GM23338 (cell line): Measurements from ENCODE around the gene NFKB1.

Experiments used
- CREB1 ChIP-seq: fragments of 250-450 bp; sonication (Bioruptor Pico); IDR thresholded peaks from 2 replicates; pipeline ENCODE4 v1.5.0; 2020; ENCODE audit warnings: low read depth, mild to moderate bottlenecking, moderate library complexity
- EZH2 ChIP-seq: fragments of 200-600 bp; sonication (generic); IDR thresholded peaks from one replicate; pipeline ENCODE4 v1.8.0; 2017; ENCODE audit warnings: antibody characterized with exemption, mild to moderate bottlenecking, low read depth; ENCODE audit not compliant: unreplicated experiment
- EZH2phosphoT487 ChIP-seq: fragments of 200-600 bp; sonication (generic); IDR thresholded peaks from one replicate; pipeline ENCODE4 v1.8.1; 2018; ENCODE audit warnings: antibody characterized with exemption; ENCODE audit not compliant: unreplicated experiment
- JUNB ChIP-seq: IDR thresholded peaks from one replicate; pipeline ENCODE4 v1.6.1; 2016; ENCODE audit warnings: antibody characterized with exemption; ENCODE audit not compliant: unreplicated experiment
- NANOG ChIP-seq: IDR thresholded peaks from 2 replicates; pipeline ENCODE4 v1.6.1; 2016; ENCODE audit warnings: antibody characterized with exemption, borderline replicate concordance
- POLR2AphosphoS5 ChIP-seq: IDR thresholded peaks from 2 replicates; pipeline ENCODE4 v1.6.1; 2016; ENCODE audit warnings: antibody characterized with exemption, low read depth
- ZNF114 ChIP-seq: fragments of 250-450 bp; sonication (Bioruptor Pico); IDR thresholded peaks from 2 replicates; pipeline ENCODE4 v1.5.0; 2020; ENCODE audit warnings: mild to moderate bottlenecking, moderate library complexity
- ZNF331 ChIP-seq: fragments of 250-450 bp; sonication (Bioruptor Pico); IDR thresholded peaks from 2 replicates; pipeline ENCODE4 v1.5.0; 2020; ENCODE audit warnings: low read depth, mild to moderate bottlenecking, moderate library complexity
- TF ChIP-seq, protein P1 (sequence below), 2 experiments: fragments of 200-600 bp in 1 of 2; sonication (generic) in 1 of 2; conservative IDR thresholded peaks; 2 replicates each; pipeline versions ENCODE4 v1.5.1 to v1.6.1; 2016 to 2017; ENCODE audit warnings: antibody characterized with exemption in 2 of 2, low read depth in 2 of 2, mild to moderate bottlenecking in 2 of 2, moderate library complexity in 1 of 2
- TF ChIP-seq, protein P2 (sequence below): fragments of 250-450 bp; sonication (Bioruptor Pico); IDR thresholded peaks from 2 replicates; pipeline ENCODE4 v1.5.0; 2020; ENCODE audit warnings: mild to moderate bottlenecking, moderate library complexity
- TF ChIP-seq, protein P3 (sequence below): IDR thresholded peaks from one replicate; pipeline ENCODE4 v1.6.1; 2018; ENCODE audit warnings: antibody characterized with exemption; ENCODE audit not compliant: unreplicated experiment
- TF ChIP-seq, protein P4 (sequence below): IDR thresholded peaks from 2 replicates; pipeline ENCODE4 v1.6.1; 2016; ENCODE audit warnings: antibody characterized with exemption

DNA sequence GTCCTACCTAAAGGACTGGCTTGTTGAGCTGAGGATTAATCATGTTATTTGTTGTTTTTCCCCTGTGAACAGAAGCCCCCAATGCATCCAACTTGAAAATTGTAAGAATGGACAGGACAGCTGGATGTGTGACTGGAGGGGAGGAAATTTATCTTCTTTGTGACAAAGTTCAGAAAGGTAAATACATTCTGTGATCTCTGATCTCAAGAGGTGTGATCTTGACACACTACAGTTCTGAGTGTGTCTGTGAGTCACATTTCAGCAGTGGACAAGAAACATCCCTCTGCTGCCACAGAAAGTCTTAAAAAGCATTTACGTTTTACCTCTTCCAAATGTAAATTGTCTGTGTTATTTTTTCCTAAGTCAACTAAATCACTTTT lies 79.3 kb downstream of the NFKB1 start:
- TF ChIP-seq, protein P1, sequence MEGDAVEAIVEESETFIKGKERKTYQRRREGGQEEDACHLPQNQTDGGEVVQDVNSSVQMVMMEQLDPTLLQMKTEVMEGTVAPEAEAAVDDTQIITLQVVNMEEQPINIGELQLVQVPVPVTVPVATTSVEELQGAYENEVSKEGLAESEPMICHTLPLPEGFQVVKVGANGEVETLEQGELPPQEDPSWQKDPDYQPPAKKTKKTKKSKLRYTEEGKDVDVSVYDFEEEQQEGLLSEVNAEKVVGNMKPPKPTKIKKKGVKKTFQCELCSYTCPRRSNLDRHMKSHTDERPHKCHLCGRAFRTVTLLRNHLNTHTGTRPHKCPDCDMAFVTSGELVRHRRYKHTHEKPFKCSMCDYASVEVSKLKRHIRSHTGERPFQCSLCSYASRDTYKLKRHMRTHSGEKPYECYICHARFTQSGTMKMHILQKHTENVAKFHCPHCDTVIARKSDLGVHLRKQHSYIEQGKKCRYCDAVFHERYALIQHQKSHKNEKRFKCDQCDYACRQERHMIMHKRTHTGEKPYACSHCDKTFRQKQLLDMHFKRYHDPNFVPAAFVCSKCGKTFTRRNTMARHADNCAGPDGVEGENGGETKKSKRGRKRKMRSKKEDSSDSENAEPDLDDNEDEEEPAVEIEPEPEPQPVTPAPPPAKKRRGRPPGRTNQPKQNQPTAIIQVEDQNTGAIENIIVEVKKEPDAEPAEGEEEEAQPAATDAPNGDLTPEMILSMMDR (conservative IDR thresholded peaks at IDR 0.05; ENCODE audit: low read depth in 2 of 2) = no peak
- TF ChIP-seq POLR2AphosphoS5 = no peak
- no peak for TF ChIP-seq EZH2
- TF ChIP-seq JUNB = no peak
- TF ChIP-seq ZNF331 (CRISPR knock-in tag) = no peak
- no peak for TF ChIP-seq EZH2phosphoT487
- no peak for TF ChIP-seq NANOG
- TF ChIP-seq, protein P2, sequence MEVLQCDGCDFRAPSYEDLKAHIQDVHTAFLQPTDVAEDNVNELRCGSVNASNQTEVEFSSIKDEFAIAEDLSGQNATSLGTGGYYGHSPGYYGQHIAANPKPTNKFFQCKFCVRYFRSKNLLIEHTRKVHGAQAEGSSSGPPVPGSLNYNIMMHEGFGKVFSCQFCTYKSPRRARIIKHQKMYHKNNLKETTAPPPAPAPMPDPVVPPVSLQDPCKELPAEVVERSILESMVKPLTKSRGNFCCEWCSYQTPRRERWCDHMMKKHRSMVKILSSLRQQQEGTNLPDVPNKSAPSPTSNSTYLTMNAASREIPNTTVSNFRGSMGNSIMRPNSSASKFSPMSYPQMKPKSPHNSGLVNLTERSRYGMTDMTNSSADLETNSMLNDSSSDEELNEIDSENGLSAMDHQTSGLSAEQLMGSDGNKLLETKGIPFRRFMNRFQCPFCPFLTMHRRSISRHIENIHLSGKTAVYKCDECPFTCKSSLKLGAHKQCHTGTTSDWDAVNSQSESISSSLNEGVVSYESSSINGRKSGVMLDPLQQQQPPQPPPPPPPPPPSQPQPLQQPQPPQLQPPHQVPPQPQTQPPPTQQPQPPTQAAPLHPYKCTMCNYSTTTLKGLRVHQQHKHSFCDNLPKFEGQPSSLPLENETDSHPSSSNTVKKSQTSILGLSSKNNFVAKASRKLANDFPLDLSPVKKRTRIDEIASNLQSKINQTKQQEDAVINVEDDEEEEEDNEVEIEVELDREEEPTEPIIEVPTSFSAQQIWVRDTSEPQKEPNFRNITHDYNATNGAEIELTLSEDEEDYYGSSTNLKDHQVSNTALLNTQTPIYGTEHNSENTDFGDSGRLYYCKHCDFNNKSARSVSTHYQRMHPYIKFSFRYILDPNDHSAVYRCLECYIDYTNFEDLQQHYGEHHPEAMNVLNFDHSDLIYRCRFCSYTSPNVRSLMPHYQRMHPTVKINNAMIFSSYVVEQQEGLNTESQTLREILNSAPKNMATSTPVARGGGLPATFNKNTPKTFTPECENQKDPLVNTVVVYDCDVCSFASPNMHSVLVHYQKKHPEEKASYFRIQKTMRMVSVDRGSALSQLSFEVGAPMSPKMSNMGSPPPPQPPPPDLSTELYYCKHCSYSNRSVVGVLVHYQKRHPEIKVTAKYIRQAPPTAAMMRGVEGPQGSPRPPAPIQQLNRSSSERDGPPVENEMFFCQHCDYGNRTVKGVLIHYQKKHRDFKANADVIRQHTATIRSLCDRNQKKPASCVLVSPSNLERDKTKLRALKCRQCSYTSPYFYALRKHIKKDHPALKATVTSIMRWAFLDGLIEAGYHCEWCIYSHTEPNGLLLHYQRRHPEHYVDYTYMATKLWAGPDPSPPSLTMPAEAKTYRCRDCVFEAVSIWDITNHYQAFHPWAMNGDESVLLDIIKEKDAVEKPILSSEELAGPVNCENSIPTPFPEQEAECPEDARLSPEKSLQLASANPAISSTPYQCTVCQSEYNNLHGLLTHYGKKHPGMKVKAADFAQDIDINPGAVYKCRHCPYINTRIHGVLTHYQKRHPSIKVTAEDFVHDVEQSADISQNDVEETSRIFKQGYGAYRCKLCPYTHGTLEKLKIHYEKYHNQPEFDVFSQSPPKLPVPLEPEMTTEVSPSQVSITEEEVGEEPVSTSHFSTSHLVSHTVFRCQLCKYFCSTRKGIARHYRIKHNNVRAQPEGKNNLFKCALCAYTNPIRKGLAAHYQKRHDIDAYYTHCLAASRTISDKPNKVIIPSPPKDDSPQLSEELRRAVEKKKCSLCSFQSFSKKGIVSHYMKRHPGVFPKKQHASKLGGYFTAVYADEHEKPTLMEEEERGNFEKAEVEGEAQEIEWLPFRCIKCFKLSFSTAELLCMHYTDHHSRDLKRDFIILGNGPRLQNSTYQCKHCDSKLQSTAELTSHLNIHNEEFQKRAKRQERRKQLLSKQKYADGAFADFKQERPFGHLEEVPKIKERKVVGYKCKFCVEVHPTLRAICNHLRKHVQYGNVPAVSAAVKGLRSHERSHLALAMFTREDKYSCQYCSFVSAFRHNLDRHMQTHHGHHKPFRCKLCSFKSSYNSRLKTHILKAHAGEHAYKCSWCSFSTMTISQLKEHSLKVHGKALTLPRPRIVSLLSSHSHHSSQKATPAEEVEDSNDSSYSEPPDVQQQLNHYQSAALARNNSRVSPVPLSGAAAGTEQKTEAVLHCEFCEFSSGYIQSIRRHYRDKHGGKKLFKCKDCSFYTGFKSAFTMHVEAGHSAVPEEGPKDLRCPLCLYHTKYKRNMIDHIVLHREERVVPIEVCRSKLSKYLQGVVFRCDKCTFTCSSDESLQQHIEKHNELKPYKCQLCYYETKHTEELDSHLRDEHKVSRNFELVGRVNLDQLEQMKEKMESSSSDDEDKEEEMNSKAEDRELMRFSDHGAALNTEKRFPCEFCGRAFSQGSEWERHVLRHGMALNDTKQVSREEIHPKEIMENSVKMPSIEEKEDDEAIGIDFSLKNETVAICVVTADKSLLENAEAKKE (CRISPR knock-in tag) = no peak
- TF ChIP-seq, protein P3, sequence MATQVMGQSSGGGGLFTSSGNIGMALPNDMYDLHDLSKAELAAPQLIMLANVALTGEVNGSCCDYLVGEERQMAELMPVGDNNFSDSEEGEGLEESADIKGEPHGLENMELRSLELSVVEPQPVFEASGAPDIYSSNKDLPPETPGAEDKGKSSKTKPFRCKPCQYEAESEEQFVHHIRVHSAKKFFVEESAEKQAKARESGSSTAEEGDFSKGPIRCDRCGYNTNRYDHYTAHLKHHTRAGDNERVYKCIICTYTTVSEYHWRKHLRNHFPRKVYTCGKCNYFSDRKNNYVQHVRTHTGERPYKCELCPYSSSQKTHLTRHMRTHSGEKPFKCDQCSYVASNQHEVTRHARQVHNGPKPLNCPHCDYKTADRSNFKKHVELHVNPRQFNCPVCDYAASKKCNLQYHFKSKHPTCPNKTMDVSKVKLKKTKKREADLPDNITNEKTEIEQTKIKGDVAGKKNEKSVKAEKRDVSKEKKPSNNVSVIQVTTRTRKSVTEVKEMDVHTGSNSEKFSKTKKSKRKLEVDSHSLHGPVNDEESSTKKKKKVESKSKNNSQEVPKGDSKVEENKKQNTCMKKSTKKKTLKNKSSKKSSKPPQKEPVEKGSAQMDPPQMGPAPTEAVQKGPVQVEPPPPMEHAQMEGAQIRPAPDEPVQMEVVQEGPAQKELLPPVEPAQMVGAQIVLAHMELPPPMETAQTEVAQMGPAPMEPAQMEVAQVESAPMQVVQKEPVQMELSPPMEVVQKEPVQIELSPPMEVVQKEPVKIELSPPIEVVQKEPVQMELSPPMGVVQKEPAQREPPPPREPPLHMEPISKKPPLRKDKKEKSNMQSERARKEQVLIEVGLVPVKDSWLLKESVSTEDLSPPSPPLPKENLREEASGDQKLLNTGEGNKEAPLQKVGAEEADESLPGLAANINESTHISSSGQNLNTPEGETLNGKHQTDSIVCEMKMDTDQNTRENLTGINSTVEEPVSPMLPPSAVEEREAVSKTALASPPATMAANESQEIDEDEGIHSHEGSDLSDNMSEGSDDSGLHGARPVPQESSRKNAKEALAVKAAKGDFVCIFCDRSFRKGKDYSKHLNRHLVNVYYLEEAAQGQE = no peak
- no peak for TF ChIP-seq ZNF114 (CRISPR knock-in tag)
- no peak for TF ChIP-seq CREB1 (CRISPR knock-in tag)
- TF ChIP-seq, protein P4, sequence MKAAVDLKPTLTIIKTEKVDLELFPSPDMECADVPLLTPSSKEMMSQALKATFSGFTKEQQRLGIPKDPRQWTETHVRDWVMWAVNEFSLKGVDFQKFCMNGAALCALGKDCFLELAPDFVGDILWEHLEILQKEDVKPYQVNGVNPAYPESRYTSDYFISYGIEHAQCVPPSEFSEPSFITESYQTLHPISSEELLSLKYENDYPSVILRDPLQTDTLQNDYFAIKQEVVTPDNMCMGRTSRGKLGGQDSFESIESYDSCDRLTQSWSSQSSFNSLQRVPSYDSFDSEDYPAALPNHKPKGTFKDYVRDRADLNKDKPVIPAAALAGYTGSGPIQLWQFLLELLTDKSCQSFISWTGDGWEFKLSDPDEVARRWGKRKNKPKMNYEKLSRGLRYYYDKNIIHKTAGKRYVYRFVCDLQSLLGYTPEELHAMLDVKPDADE = no peak
